Activated T-cell treated with anti-CD3 and anti-CD28 coated beads, Interleukin-2, amount 50 U/mL, for 48 hours (primary cell): ENCODE results near the gene KLRF1.

Experiments used
- DNase-seq, 2 experiments: peaks; one replicate each; pipeline ENCODE4 v3.0.0-alpha.2; 2020

KLRF1 gene, protein sequence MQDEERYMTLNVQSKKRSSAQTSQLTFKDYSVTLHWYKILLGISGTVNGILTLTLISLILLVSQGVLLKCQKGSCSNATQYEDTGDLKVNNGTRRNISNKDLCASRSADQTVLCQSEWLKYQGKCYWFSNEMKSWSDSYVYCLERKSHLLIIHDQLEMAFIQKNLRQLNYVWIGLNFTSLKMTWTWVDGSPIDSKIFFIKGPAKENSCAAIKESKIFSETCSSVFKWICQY

DNA sequence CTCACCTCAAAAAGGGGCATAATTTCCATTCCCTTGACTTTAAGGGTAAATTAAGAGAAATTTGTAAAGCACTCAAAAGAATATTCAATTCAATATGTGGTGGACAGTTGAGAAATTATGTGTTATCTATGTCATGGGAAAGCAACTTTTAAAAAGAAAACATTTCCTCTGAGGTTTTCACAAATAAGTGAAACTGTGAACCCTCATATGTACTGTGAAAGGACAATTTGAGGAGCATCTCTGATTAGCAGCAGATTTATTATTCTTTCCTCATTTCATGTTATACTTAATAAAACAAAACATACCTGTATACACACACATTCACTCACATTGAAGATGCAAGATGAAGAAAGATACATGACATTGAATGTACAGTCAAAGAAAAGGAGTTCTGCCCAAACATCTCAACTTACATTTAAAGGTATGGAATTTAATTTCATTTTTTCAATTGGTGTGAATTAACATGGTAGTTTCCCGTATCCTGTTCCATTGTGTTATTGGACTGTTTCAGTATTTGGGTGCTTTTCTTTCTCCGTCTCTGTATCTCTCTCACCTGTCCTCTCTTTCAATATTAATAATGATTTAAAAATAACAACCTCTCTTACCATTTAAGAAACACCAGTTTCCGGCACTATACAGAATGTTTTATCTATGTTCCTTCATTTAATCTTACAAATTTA, at the start of gene KLRF1:
Gene KLRF1, plus strand, starts transcription at position 273 of the 680 bp plus-strand sequence. Its CDS starts 64 bp downstream, at position 337.
- no peak for DNase-seq

DNA sequence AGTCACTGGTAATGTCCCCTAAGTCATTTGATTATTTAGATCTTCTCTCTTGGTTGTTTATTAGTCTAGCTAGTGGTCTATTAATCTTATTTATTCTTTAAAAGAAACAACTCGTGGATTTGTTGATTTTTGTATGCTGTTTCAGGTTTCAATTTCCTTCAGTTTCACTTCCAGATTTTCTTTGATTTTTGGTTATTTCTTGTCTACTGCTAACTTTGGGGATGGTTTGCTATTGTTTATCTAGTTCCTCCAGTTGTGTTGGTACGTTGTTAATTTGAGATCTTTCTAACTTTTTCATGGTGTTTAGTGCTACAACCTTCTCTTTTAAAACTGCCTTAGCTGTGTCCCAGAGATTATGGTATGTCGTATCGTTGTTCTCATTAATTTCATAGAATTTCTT, 48.1 kb upstream of the KLRF1 start:
- DNase-seq, result no peak

DNA sequence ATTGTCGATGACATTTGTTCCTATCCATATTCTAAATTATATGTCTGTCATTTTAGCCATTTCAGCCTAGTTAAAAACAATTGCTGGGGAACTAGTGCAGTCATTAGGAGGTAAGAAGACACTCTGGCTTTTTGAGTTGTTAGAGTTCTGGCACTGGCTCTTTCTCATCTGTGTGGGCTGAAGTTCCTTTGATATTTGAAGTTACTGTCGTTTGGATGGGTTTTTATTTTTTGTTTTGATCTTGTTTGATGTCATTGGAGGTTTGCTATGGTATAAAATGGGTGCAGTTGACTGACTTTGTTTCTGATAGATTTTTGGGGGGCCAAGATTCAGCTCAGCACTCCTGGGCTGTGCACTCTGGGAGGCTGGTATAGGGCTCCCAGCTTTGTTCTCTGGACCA, 45.9 kb upstream of the KLRF1 start:
- no peak for DNase-seq

DNA sequence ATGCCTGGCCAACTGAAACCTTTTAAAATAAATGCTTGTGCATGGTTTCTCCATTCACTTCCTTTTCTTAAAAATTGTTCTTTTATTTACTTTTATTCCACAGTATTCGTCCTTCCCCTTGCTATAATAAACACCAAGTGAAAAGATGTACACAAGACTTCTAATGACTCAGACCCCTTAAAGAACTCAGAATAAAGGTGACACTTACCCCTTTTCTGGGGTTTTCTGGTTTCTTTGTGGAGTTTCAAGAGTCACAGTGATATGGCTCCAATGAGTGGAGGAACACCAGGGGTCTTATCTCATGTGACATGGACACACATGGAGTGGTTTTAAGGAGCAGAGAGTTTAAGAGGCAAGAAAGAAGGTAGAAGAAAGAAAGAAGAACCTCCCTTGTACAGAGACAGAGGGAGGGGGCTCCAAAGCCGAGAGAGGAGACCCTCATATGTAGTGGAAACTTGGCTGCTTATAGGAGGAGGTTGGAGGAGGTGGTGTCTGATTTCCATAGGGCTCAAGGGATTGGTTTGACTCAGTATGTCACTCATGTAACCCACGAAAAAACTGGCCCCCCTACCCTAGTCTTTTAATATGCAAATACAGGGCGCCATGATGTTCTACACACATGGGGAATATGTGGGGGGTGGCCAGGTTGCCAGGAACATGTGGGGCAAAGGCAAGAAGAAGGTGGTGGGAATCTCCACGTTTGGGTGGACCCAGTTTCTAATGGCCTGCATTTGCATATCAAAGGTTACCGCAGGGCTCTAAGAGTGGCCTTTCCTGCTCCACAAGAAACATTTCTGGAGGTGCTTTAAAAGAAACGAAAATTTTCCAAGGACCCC, 44.5 kb upstream of the KLRF1 start:
- DNase-seq, result no peak

DNA sequence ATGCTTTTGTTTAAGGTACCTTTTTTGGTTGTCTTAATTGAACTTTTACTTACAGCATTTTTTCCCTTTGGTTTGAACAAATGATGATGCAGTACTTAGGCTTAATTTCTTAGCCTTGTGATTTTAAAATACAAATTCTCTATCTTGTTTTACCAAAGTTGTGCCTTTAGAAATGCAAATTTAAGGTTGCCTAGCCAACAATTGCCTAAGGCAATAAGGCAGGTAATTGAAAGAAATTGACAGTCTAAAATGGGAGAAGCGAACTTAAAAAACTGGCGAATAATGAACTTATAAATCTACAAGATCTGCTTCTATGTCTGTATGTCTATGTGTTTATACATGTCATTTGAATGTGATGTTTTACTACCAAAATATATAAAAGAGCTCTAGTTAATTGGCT, 43.0 kb upstream of the KLRF1 start:
- no peak for DNase-seq

DNA sequence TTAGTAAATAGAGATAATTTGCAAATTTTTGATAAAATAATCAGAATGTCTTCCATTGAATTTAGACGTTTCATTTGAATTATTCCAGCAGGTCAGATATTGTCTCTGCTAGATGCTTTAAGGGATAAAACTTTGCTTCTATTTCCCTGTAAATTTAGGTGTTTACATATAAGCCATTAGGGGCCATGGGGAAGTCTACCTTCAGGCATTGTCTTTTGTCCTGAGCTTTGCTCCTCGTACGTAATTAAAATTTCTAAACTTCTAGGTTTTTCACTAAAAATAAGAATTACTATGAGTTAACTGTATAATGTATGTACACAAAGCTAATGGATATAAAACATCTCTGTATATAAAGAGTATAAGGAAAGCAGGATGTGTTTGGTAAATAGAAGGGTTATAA, 42.5 kb upstream of the KLRF1 start:
- no peak for DNase-seq

DNA sequence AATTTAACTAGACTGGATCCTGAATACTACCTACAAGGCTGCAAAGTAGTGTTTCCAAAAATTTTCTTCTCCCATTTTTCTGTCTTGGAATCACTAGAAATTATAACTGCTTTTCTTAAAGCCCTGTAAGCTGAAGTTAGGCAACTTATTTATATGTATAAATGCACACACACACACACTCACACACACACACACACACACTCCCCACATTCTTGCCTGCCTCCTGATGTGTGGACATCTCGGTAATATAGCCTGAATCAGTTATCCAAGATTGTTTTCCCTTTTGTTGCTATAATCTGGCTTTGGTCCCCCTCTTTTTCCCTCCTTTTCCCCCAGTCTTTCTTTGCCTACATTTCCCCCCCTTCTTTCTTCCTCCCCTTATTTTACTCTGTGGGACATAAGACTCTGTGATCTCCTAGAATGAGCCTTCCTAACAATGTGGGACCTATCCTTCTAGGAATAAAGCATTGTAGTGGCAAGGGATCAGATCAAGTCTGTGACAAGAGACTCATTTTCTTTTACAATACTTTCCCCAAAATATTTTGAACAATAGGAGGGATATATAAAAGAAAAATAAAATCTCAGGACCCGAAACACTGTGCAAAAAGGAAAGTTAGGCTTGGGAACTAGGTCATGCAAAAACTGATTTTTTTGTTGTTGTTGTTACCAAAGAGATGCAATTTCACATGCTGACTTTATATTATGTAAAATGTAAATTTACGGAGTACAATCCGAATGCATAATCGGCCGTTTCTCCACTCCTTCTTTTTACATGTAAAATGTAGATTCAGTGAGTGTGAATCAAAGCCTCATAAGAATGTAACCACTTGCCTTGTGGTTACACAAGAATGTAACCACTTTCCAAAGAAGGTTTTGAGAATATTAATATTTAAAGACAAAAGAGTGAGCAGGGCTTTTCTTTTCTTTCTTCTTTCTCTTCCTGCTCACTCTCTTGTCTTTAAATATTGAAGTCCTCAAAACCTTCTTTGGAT, 40.3 kb upstream of the KLRF1 start:
- DNase-seq, result no peak

DNA sequence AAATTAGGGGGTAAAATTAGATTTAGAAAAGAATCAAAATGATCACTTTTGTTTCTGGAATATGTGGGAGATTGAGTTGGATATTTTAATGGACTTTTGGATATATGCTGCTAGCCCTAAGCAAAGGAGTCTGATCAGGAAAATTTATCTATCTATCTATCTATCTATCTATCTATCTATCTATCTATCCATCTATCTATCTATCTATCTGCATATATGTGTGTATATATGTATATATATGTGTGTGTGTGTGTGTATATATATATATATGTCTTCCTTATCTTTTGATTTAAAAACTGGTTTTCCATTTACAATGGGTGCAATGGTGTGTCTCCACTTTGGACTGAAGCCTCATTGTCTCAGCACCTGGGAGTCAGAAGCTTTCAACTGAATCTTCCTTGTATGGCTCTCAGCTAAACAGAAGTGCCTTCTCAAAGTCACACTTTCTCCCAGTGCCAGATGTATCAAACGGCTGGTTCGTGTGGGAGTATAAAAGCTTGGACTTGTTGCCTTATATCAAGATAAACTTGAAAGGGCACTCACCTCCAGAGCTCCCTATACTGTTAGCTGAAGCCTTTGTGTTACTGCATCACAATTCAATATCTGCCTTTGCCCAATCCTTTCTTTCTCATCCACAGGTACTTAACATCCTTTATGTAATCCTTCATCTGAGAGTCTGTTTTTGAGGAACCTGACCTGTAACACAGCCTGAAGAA, 34.9 kb upstream of the KLRF1 start:
- DNase-seq, result no peak

DNA sequence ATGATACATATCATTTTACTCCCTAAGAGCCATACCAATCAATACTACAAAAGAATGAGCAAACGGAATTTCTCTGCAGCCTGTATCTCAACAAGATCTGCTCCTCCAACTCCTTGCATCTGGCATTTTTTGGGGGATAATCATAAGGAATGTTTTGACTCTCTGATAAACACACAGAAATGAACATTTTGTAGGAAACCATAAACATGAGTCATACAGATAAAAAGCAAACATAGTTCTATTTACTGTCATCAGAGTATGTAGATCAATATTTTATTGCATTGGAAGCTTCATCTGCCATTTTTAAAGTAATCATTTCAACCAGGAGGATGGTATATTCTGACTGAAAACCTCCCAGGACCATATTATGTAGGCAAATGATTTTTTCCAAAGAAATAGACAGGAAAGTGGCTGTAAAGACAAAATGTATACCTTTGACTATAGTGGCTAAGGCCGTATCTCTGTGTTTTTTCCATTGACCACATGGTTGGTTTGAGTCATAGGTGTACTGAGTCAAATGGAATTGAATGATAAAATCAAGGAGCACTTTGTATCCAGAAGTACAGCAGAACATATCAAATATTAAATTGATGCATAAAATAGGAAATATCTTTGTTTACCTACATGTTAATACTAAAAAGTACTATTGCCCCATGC, 34.2 kb upstream of the KLRF1 start:
- no peak for DNase-seq

DNA sequence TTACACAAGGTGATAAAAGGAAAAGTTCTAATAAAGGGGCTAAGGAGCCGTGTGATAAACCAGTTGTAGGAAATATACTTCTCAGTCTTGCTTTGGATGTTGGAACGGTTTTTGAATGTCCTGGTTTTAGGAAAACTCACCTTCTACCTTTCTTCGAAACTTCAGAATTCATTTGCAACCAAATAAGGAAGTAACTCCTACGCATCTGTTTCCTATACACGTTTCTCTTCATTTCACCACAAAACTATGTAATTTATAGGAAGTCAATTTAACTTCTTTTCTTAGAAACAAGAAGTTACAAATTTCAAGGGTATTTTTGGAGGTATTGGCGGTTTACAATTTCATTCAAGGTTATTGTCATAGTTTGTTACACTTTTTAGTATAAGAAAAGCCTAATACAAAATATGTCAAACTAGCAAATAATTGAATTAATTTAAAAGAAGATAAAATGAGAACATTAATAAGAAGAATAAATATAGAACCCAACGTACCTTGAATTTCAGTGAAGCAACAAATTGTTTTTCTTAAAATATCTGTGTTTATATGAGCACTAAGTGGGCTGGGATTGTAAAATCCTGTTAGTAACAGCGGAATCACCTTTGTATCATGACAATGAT, 33.4 kb upstream of the KLRF1 start:
- no peak for DNase-seq

DNA sequence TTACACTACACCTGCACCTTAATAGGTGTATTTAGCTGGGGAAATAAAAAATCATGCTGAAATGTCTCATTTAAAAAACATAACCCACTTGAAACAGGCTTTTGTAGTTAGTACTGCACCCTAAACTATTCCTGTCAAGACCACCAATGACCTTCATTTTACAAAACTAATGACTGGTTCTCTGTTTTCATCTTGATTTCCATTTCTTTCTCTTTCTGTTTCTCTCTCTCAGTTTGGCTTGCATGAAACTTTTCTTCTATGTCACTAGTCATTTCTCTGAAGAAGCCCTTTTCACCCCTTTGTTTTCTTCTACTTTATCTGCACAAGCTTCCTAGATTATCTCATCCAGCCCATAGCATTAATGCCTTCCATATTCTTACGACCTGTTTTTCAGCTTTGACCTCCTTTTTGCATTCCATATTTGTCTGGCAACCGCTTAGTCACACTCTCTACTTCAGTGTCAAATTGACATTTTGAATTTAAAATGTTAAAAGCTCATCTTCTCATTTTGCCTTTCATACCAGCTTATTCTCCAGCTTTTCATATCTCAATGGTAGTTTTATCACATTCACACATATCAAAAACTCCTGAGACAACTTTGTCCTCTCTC, 32.7 kb upstream of the KLRF1 start:
- DNase-seq, result no peak

DNA sequence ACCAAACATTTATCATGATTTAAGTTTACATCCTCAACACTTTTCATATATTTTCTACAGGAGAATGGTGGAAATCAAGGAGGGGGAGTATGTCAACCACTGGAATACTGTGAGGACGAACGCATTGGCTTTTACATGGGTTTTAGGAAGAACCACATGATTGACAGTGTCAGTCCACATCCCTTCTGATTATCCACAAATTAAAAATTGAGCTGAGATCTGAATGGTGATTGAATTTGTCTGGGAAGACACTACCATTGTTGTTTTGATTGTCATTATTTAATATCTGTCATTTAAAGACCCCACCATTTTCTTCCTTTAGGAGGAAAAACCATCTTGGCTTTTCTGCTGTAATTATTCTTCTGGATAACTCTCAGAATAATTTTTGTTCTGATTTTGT, 31.3 kb upstream of the KLRF1 start:
- DNase-seq, result no peak

DNA sequence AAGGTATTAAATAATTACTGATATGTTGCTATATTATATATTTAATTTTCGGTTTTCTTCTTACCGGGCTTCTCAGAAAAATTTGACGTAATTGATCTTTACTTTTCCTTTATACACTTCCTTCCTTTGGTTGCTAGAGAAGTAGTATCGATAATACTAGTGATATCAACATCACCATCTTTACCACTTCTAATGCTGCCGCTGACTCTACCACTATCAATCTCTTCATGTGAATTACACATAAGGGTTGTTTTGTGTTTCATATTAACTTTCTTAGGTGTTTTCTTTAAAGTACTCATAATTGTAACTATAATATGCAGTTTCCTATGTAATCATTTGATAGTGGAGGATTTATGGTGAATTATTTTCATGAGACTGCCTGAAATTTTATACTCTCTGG, 30.9 kb upstream of the KLRF1 start:
- DNase-seq, result no peak

DNA sequence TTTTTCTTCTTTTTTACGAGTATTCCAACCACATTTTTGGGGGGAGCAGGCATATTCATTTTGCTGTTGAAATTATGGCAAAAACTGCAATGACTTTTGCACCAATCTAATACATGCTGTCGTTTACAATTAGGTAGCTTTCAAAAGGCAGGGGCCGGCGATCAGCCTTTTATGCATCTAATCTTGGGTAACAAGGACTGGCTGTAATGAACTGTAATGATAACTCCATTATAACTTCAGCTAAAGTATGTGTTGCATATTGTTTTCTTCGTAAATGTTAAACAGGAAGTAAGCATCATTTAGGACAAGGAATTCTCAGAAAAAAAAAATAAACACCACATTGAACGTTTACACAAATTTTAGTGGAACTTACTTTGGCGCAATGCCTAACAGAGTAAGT, 30.3 kb upstream of the KLRF1 start:
- DNase-seq, result no peak

DNA sequence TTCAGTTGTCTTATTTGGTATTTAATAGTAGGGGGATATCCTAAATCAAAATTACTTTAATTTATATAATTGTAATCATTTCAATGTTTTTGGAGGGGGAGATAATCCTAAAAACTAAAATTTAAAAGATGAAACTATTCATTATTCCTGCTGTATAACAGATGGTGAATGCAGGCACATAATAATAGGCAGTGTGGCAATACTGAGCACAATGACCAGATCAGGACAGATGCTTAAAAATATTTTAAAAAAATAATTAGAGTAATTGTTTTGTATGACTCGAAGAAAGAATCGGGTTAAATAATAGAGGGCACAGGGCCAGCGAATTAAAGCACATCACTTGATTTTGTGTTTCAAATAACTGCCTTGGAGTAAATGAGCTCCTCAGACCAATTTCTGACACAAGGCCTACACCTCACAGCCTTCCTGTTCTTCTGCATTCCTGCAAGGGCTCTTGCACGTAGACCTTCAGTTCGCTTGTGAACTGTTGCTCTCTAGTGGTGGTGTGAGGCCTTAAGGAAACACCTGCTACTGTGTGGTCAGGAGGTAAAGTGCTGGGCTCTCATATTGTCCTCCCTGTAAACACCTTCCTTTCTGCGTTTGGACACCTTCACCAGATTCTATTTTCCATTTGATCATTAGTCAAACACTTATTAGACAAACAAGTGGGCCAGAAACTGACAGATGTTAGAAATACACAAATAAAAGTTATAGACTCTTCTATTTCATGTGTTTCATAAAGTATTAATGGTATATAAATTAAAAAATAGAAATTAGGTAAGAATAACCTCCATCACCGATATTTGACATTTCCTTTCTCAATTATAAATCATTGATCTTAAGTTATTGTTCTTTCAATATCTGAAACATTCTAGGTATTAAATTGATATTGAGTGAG, 29.3 kb upstream of the KLRF1 start:
- peak; percentile 67 to 70 for DNase-seq

DNA sequence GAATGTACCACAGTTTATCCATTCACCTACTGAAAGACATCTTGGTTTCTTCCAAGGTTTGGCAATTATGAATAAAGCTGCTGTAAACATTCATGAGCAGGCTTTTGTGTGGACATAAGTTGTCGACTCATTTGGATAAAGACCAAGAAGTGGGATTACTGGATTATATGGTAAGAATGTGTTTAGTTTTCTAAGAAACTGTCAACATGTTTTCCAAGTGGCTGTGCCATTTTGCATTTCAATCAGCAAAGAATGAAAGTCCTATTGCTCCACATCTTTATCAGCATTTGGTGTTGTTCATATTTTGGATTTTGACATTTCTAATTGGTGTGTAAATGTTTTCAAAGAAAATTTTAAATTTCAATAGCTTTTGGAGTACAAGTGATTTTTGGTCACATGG, 27.3 kb upstream of the KLRF1 start:
- no peak for DNase-seq

DNA sequence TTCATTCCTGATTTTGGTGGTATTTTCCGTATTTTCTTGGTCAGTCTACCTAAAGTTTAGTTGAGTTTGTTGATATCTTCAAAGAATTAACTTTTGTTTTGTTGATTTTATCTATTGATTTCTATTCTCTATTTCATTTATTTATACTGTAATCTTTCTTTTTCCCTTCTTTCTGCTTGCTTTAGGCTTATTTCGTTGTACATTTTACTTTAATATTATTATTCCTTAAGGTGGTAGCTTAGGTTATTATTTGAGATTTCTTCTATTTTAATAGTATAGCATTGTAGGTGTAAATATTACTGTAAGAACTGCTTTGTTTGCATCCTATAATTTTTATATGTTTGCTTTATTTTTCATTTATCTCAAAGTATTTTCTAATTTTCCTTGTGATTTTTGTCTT, 21.4 kb upstream of the KLRF1 start:
- no peak for DNase-seq

DNA sequence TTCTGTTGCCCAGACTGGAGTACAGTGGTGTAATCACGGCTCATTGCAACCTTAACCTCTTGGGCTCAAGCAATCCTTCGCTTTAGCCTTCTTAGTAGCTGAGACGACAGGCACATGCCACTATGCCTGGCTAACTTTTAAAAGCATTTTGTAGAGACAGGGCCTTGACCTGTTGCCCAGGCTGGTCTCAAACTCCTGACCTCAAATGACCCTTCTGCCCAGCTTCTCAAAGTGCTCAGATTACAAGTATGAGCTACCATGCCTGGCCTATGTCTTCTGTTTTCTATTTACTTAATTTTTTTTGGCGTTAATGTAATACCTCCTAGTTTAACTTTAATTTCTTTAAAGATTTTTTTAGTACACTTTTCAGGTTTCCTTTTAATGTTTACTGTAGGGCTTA, 20.6 kb upstream of the KLRF1 start:
- DNase-seq, result no peak

DNA sequence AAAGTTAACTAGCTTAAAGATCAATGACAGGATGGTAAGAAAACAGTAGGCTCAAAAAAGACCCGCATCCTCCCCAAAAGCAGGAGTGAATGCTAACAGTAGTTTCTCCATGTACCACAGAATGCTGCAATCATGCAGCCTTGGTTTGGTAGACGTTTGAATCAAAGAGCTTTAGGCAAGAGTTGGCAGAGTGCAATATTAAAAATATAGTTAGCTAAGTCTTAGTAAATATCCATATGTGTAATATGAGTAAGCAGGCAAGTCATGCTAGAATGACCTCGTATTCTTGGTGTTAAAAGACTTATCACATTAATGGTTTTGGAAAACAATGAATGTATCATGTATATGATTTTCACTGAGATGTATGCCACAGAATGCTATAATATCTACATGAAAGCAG, 18.8 kb upstream of the KLRF1 start:
- DNase-seq, result no peak

DNA sequence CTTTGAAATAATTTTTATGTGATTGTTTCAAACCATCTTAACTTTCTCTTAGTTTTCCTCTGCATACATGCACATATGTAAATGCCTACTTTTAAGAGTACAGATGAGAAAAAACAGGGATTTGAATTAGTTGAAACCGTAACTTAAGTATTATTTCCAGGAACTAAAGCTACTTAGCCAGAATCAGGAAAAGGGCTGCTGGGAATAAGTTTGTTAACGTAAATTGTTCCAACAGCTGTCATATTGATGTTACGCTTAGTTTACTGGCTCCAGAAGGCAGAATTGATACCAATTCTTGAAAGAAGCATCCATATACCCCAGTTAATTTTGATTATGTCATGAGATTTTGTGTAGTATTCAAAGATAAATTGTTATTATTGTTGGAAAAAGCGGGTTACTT, 17.9 kb upstream of the KLRF1 start:
- DNase-seq, result no peak
